HCT116 (cell line): ENCODE results near the gene ACP2. TPM values are rescaled to one million over a fixed set of nuclear protein-coding genes. Genes with fewer than 3 reads are reported as not detected.

ENCODE experiments used
- ATAC-seq: fragments of 200-7000 bp; cut with Tn5 transposase; 2 replicates; pipeline ENCODE4 v1.9.1; 2020; ENCODE audit warnings: mild to moderate bottlenecking, moderate library complexity
- BruUV-seq: library from RNA; stranded (reverse); fragments of 400-500 nt; replicated peaks from 2 replicates; lab custom pipeline; 2021; lab: Mats Ljungman, UMichigan
- CTCF ChIA-PET: fragments of 300-600 bp; sonication (Branson Sonifier 250); formaldehyde crosslinking; loops from one replicate; lab custom pipeline; 2021; ENCODE audit warnings: antibody characterized with exemption; lab: Charles Lee
- POLR2A ChIA-PET: fragments of 300-600, 350-600 bp; sonication (Branson Sonifier 250); formaldehyde crosslinking; loops from one replicate; lab custom pipeline; 2021; ENCODE audit warnings: antibody characterized with exemption; lab: Charles Lee
- RAD21 ChIA-PET, 2 experiments: fragments of 300-600 bp; sonication (Branson Sonifier 250); formaldehyde crosslinking; loops; one replicate each; lab custom pipeline; 2023; ENCODE audit warnings: low total read pairs in 2 of 2; ENCODE audit not compliant: uncharacterized antibody in 2 of 2, unreplicated experiment in 2 of 2, low non-redundant PET in 1 of 2; lab: Charles Lee
- DNase-seq: peaks from one replicate; pipeline ENCODE4 v3.0.0-alpha.2; 2010; ENCODE audit warnings: low read depth, low spot score
- H2AFZ ChIP-seq: fragments of 200-600 bp; shearing (Covaris generic), sonication (generic); 2 replicates; pipeline ENCODE4 v1.6.1; 2017; ENCODE audit warnings: low read depth, mixed run types, mixed read lengths, antibody characterized with exemption, low read length; ENCODE audit not compliant: poor library complexity, severe bottlenecking
- H3K27ac ChIP-seq: 2 replicates; pipeline ENCODE4 v1.5.1; 2012; ENCODE audit warnings: low read depth, low read length
- H3K27me3 ChIP-seq: fragments of 200-600 bp; sonication (generic); 2 replicates; pipeline ENCODE4 v1.6.1; 2016; ENCODE audit warnings: mixed run types, low read length, mixed read lengths; ENCODE audit not compliant: insufficient read depth
- H3K36me3 ChIP-seq, 2 experiments: fragments of 200-500 bp in 1 of 2; fragments of 200-600 bp in 1 of 2; sonication (Bioruptor generic) in 1 of 2; sonication (generic) in 1 of 2; 2 replicates each; pipeline versions ENCODE4 v1.5.1 to v1.6.1; 2014 to 2016; ENCODE audit warnings: low read length in 2 of 2, inconsistent platforms in 1 of 2, mixed read lengths in 1 of 2, mixed run types in 1 of 2; ENCODE audit not compliant: insufficient read depth in 2 of 2, control insufficient read depth in 1 of 2
- H3K4me1 ChIP-seq, 2 experiments: fragments of 200-600 bp in 1 of 2; sonication (generic) in 1 of 2; 2 replicates each; pipeline versions ENCODE4 v1.5.1 to v1.6.1; 2012 to 2017; ENCODE audit warnings: low read length in 2 of 2, inconsistent platforms in 1 of 2, mild to moderate bottlenecking in 1 of 2, mixed read lengths in 1 of 2, mixed run types in 1 of 2, moderate library complexity in 1 of 2; ENCODE audit not compliant: insufficient read depth in 2 of 2, control insufficient read depth in 1 of 2
- H3K4me2 ChIP-seq: fragments of 200-600 bp; sonication (generic); 2 replicates; pipeline ENCODE4 v1.6.1; 2017; ENCODE audit warnings: mixed run types, low read length, mixed read lengths
- H3K4me3 ChIP-seq, 2 experiments: fragments of 200-600 bp in 1 of 2; sonication (generic) in 1 of 2; replicated peaks in 1 of 2; 2 replicates each; pipeline ENCODE4 v1.5.1; 2011 to 2016; ENCODE audit warnings: low read length in 2 of 2, control low read depth in 1 of 2, low read depth in 1 of 2, mild to moderate bottlenecking in 1 of 2, mixed read lengths in 1 of 2, mixed run types in 1 of 2
- H3K79me2 ChIP-seq: fragments of 200-600 bp; sonication (generic); 2 replicates; pipeline ENCODE4 v1.6.1; 2017; ENCODE audit warnings: mild to moderate bottlenecking, mixed run types, low read length, moderate library complexity, mixed read lengths; ENCODE audit not compliant: insufficient read depth
- H3K9ac ChIP-seq: fragments of 200-600 bp; sonication (generic); 2 replicates; pipeline ENCODE4 v1.6.1; 2016; ENCODE audit warnings: low read length, mixed read lengths
- H3K9me2 ChIP-seq: fragments of 200-600 bp; sonication (generic), shearing (Covaris generic); 2 replicates; pipeline ENCODE4 v1.6.1; 2017; ENCODE audit warnings: mixed run types, mild to moderate bottlenecking, moderate library complexity; ENCODE audit not compliant: insufficient read depth
- H3K9me3 ChIP-seq, 2 experiments: fragments of 200-500 bp in 1 of 2; fragments of 200-600 bp in 1 of 2; sonication (Bioruptor generic) in 1 of 2; sonication (generic) in 1 of 2; 2 replicates each; pipeline ENCODE4 v1.6.1; 2014 to 2017; ENCODE audit warnings: low read length in 2 of 2, mixed read lengths in 2 of 2, inconsistent platforms in 1 of 2, low read depth in 1 of 2, mild to moderate bottlenecking in 1 of 2, mixed run types in 1 of 2, moderate library complexity in 1 of 2; ENCODE audit not compliant: control insufficient read depth in 1 of 2, insufficient read depth in 1 of 2
- H4K20me1 ChIP-seq: fragments of 200-600 bp; sonication (generic), shearing (Covaris generic); 2 replicates; pipeline ENCODE4 v1.6.1; 2017; ENCODE audit warnings: mixed run types, mild to moderate bottlenecking, moderate library complexity; ENCODE audit not compliant: insufficient read depth
- CBX3 ChIP-seq: IDR thresholded peaks from 2 replicates; pipeline ENCODE4 v1.6.1; 2012; ENCODE audit warnings: low read depth
- CEBPB ChIP-seq: IDR thresholded peaks from 2 replicates; pipeline ENCODE4 v1.6.1; 2012; ENCODE audit warnings: low read depth
- CTCF ChIP-seq, 3 experiments: fragments of 200-600 bp in 1 of 3; sonication (generic) in 1 of 3; IDR thresholded peaks in 2 of 3; conservative IDR thresholded peaks in 1 of 3; 2 replicates each; pipeline ENCODE4 v1.5.1; 2012 to 2017; ENCODE audit warnings: low read depth in 2 of 3, low read length in 2 of 3, antibody characterized with exemption in 1 of 3, borderline replicate concordance in 1 of 3, control low read depth in 1 of 3, mild to moderate bottlenecking in 1 of 3, mixed read lengths in 1 of 3, mixed run types in 1 of 3, moderate library complexity in 1 of 3; ENCODE audit not compliant: insufficient read depth in 1 of 3
- EGR1 ChIP-seq: IDR thresholded peaks from 2 replicates; pipeline ENCODE4 v1.6.1; 2012; ENCODE audit warnings: low read depth
- EZH2phosphoT487 ChIP-seq: fragments of 200-600 bp; IDR thresholded peaks from 2 replicates; pipeline ENCODE4 v1.6.1; 2018; ENCODE audit warnings: antibody characterized with exemption, borderline replicate concordance
- JUND ChIP-seq: IDR thresholded peaks from 2 replicates; pipeline ENCODE4 v1.6.1; 2012
- MAX ChIP-seq: IDR thresholded peaks from 2 replicates; pipeline ENCODE4 v1.6.1; 2012
- RAD21 ChIP-seq: IDR thresholded peaks from 2 replicates; pipeline ENCODE4 v1.6.1; 2012; ENCODE audit warnings: low read depth, mild to moderate bottlenecking
- REST ChIP-seq: IDR thresholded peaks from 2 replicates; pipeline ENCODE4 v1.6.1; 2012; ENCODE audit warnings: low read depth
- SIN3A ChIP-seq: IDR thresholded peaks from 2 replicates; pipeline ENCODE4 v1.6.1; 2012; ENCODE audit warnings: low read depth
- YY1 ChIP-seq: IDR thresholded peaks from 2 replicates; pipeline ENCODE4 v1.6.1; 2011; ENCODE audit warnings: low read length, low read depth, moderate library complexity, mild to moderate bottlenecking; ENCODE audit not compliant: insufficient replicate concordance; ENCODE audit errors: extremely low read depth
- ZNF274 ChIP-seq: fragments of 200-500 bp; sonication (Bioruptor generic); IDR thresholded peaks from 2 replicates; pipeline ENCODE4 v1.6.1; 2014; ENCODE audit warnings: mild to moderate bottlenecking, low read depth, low read length, inconsistent platforms
- intact Hi-C: fragments of 100-400 bp; cut with micrococcal nuclease; formaldehyde crosslinking; loops from 2 replicates; pipeline ENCODE4 v1.10.0; 2022
- total RNA-seq: library from RNA; stranded (reverse); gene quantifications from one replicate; pipeline ENCODE4 v1.2.1, GENCODE V29; 2021; ENCODE audit not compliant: unreplicated experiment
- TF ChIP-seq, protein P1 (sequence below): IDR thresholded peaks from 2 replicates; pipeline ENCODE4 v1.6.1; 2011; ENCODE audit warnings: mild to moderate bottlenecking, low read length, moderate library complexity; ENCODE audit not compliant: insufficient replicate concordance; ENCODE audit errors: extremely low read depth
- TF ChIP-seq, protein P2 (sequence below): IDR thresholded peaks from 2 replicates; pipeline ENCODE4 v1.6.1; 2012

ACP2 gene
- total RNA-seq, 1 experiment from 2014 or later, result 21.5 TPM

- DNase-seq (no peak), ATAC-seq (no peak; the same call in 1 of the 2 replicates)
- peak overlapping the region; percentile 78 for H3K9ac ChIP-seq
- TF ChIP-seq, protein P1, sequence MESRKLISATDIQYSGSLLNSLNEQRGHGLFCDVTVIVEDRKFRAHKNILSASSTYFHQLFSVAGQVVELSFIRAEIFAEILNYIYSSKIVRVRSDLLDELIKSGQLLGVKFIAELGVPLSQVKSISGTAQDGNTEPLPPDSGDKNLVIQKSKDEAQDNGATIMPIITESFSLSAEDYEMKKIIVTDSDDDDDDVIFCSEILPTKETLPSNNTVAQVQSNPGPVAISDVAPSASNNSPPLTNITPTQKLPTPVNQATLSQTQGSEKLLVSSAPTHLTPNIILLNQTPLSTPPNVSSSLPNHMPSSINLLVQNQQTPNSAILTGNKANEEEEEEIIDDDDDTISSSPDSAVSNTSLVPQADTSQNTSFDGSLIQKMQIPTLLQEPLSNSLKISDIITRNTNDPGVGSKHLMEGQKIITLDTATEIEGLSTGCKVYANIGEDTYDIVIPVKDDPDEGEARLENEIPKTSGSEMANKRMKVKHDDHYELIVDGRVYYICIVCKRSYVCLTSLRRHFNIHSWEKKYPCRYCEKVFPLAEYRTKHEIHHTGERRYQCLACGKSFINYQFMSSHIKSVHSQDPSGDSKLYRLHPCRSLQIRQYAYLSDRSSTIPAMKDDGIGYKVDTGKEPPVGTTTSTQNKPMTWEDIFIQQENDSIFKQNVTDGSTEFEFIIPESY, result no peak
- TF ChIP-seq CEBPB (no peak), EGR1 (peak; percentile 45; the same call in 1 of the 2 replicates), ZNF274 (no peak), REST (no peak), YY1 (no peak), SIN3A (peak; percentile 20; the same call in 1 of the 2 replicates), EZH2phosphoT487 (no peak), CBX3 (no peak), MAX (peak; percentile 6; the same call in 1 of the 2 replicates), JUND (no peak), RAD21 (peak; percentile 14; the same call in 1 of the 2 replicates), CTCF (IDR thresholded peaks at IDR 0.05 in 2 of 3, conservative IDR thresholded peaks at IDR 0.05 in 1 of 3; ENCODE audit: borderline replicate concordance in 1 of 3, insufficient read depth in 1 of 3, low read depth in 2 of 3, low read length in 2 of 3) (peak in 1 of 3 experiments; percentile 26; a peak in 2 of 6 replicates)
- TF ChIP-seq, protein P2, sequence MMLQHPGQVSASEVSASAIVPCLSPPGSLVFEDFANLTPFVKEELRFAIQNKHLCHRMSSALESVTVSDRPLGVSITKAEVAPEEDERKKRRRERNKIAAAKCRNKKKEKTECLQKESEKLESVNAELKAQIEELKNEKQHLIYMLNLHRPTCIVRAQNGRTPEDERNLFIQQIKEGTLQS, result no peak
- H3K36me3 ChIP-seq, result peaks cover 3 to 5% of the 10 kb centered on the region in 2 experiments; a peak in 2 of 4 replicates
- POLR2A ChIA-PET, result interaction anchor here (0.5 to 1.4 kb wide), 2 partner anchors 22 to 752 kb away, joined by 3 read pairs; partner anchors contain the start of gene ACP2
- H3K9me3 ChIP-seq, result no peaks in the 10 kb centered on the region
- no peaks in the 10 kb centered on the region for H3K9me2 ChIP-seq
- RAD21 ChIA-PET, result no interaction called here
- no peaks in the 10 kb centered on the region for H4K20me1 ChIP-seq
- H3K27ac ChIP-seq, result peak overlapping the region; percentile 89
- no peaks in the 10 kb centered on the region for H3K27me3 ChIP-seq
- intact Hi-C loops, result loop anchor here (2.0 kb wide), 2 partner anchors 84 to 138 kb away; partner anchors contain the start of gene SLC39A13
- CTCF ChIA-PET, result interaction anchor here (0.8 to 1.4 kb wide), 3 partner anchors 11 to 84 kb away, joined by 3 to 4 read pairs (median 3); no protein-coding TSS in a partner anchor
- peak overlapping the region; percentile 59 to 76 for H3K4me3 ChIP-seq
- H3K79me2 ChIP-seq, result peaks cover 39% of the 10 kb centered on the region
- no peak overlapping the region for H2AFZ ChIP-seq
- peak overlapping the region; percentile 83 for H3K4me2 ChIP-seq
- BruUV-seq, result no TSS peak
- H3K4me1 ChIP-seq, result peaks cover 14 to 35% of the 10 kb centered on the region in 2 experiments
Measured at GRCh38 chr11:47270331-47271271, 22.0 kb upstream of the ACP2 start.
